GM10248 (cell line): ENCODE measurements around the gene FBP1.

ENCODE experiments used
- CTCF ChIA-PET: fragments of 300-600 bp; sonication (Branson Sonifier 250); formaldehyde crosslinking; extraction: SDS; loops from one replicate; lab custom pipeline; 2021; ENCODE audit warnings: antibody characterized with exemption; lab: Yijun Ruan, JAX
- POLR2A ChIA-PET: fragments of 350-650 bp; sonication (Branson Sonifier 250); formaldehyde crosslinking; extraction: SDS; loops from one replicate; lab custom pipeline; 2020; ENCODE audit warnings: antibody characterized with exemption; lab: Yijun Ruan, JAX
- DNase-seq: peaks from one replicate; pipeline ENCODE4 v3.0.0; 2012; ENCODE audit errors: extremely low spot score
- TF ChIP-seq, protein P1 (sequence below): IDR thresholded peaks from 2 replicates; pipeline ENCODE4 v1.5.1; 2012; ENCODE audit warnings: mild to moderate bottlenecking, low read depth; ENCODE audit errors: extremely low read depth, missing control alignments, control extremely low read depth

FBP1 gene

GRCh38 chr9:94663140-94663539 lies 23.8 kb upstream of the FBP1 start:
- TF ChIP-seq, protein P1, sequence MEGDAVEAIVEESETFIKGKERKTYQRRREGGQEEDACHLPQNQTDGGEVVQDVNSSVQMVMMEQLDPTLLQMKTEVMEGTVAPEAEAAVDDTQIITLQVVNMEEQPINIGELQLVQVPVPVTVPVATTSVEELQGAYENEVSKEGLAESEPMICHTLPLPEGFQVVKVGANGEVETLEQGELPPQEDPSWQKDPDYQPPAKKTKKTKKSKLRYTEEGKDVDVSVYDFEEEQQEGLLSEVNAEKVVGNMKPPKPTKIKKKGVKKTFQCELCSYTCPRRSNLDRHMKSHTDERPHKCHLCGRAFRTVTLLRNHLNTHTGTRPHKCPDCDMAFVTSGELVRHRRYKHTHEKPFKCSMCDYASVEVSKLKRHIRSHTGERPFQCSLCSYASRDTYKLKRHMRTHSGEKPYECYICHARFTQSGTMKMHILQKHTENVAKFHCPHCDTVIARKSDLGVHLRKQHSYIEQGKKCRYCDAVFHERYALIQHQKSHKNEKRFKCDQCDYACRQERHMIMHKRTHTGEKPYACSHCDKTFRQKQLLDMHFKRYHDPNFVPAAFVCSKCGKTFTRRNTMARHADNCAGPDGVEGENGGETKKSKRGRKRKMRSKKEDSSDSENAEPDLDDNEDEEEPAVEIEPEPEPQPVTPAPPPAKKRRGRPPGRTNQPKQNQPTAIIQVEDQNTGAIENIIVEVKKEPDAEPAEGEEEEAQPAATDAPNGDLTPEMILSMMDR, result no peak
- no peak for DNase-seq
- ChIA-PET POLR2A (no interaction called here), CTCF (no interaction called here)

DNA sequence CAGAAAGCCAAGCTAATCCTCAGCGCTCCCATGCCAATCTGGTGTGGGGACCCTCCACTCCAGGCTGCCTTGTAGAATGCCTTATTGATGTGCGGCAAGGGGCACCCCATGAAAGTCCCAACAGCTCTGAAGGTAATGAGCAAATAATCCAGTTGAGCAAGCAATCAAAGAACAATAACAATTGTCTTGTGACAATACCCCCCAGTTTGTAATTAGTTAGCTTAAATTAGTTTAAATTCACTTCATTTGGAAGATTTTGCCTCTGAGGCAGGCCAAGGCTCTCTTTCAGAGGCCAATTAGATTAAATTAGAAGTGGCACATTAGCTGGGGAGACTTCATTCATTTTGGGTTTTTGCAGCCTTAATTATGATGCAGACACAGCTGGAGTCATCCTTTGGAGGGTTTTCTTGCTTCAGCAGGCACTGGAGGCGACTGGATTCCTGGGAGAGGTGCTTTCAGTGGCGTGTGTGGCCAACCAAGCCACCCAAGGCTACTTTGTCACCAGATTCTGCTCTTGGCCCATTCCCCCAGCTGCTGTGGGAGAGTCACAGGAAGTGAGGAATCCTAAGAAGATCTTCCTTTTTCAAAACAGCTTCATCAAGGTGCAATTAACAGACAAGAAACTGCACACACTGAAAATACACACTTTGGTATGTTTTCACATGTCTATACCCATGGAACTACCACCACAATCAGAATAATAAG lies 17.9 kb upstream of the FBP1 start:
- no peak for DNase-seq
- CTCF ChIA-PET, result interaction anchor here (1.1 to 3.0 kb wide), 10 partner anchors 9 to 474 kb away, joined by 3 to 28 read pairs (median 4); no protein-coding TSS in a partner anchor
- TF ChIP-seq, protein P1, result no peak
- POLR2A ChIA-PET, result no interaction called here

DNA sequence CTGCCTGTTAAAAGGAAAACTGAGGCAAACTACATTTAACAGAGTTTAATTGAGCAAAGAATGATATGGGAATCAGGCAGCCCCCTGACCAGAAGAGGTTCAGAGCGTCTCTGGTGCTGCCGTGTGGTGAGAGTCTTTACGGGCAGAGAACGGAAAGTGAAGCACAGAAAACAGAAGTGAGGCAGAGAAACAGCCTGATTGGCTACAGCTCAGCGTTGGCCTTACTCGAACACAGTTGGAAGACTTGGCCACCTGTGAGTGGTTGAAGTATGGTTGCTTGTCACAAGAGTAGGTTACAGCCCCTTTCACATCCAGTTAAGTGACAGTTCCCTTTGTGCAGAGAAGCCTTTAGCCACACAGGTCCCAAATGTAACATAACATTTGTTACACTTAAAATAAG lies 16.9 kb upstream of the FBP1 start:
- TF ChIP-seq, protein P1, result no peak
- peak; percentile 69 for DNase-seq
- CTCF ChIA-PET, result interaction anchor here (1.1 to 3.0 kb wide), 7 partner anchors 10 to 492 kb away, joined by 3 to 28 read pairs (median 6); no protein-coding TSS in a partner anchor
- POLR2A ChIA-PET, result no interaction called here

GRCh38 chr9:94655739-94656138 lies 16.4 kb upstream of the FBP1 start:
- ChIA-PET CTCF (interaction anchor here (1.1 to 3.0 kb wide), 7 partner anchors 10 to 493 kb away, joined by 3 to 28 read pairs (median 6); no protein-coding TSS in a partner anchor), POLR2A (no interaction called here)
- no peak for DNase-seq
- TF ChIP-seq, protein P1, result no peak

- no peak for DNase-seq
- ChIA-PET CTCF (interaction anchor here (0.8 to 2.9 kb wide), 6 partner anchors 9 to 477 kb away, joined by 3 to 7 read pairs (median 3); no protein-coding TSS in a partner anchor), POLR2A (no interaction called here)
- TF ChIP-seq, protein P1, result no peak
These were observed 15.0 kb upstream of the FBP1 start for GRCh38 chr9:94654165-94654894.

DNA sequence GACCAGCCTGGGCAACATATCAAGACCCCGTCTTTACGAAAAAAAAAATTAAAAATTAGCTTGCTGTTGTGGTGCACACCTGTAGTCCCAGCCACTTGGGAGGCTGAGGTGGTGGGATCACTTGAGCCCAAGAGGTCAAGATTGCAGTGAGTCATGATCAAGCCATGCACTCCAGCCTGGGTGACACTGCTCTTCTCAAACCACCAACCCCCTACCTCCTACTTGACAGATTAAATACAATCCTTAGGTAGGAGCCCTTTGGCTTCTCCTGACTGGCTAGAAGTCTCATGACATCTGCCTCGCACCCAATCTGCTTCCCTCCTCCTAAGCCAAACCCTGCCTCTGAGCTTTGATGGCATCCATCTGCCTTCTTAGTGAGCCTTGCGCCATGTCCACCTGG lies 11.6 kb upstream of the FBP1 start:
- POLR2A ChIA-PET, result no interaction called here
- TF ChIP-seq, protein P1, result no peak
- CTCF ChIA-PET, result interaction anchor here (1.4 kb wide), 1 partner anchor 23 kb away, joined by 3 read pairs; no protein-coding TSS in a partner anchor
- no peak for DNase-seq
